HepG2 (cell line): ENCODE data around the gene ATG9A. TPM values are rescaled to one million over a fixed set of nuclear protein-coding genes. Genes with fewer than 3 reads are reported as not detected.

Experiments used
- CC2D1A ChIP-seq: sonication (generic); formaldehyde crosslinking; IDR thresholded peaks from 2 replicates; pipeline ENCODE4 v1.8.1; 2023; ENCODE audit warnings: mild to moderate bottlenecking, missing genetic modification reagents
- ELF1 ChIP-seq: sonication (generic); formaldehyde crosslinking; IDR thresholded peaks from 2 replicates; pipeline ENCODE4 v1.4.0; 2020; ENCODE audit warnings: missing genetic modification reagents
- MTA1 ChIP-seq: sonication (generic); formaldehyde crosslinking; IDR thresholded peaks from 2 replicates; pipeline ENCODE4 v1.4.0; 2020; ENCODE audit warnings: missing genetic modification reagents, mild to moderate bottlenecking, borderline replicate concordance
- NCOA1 ChIP-seq: sonication (generic); formaldehyde crosslinking; IDR thresholded peaks from 2 replicates; pipeline ENCODE4 v1.9.0; 2021; ENCODE audit warnings: missing genetic modification reagents
- SNAPC2 ChIP-seq: sonication (generic); formaldehyde crosslinking; IDR thresholded peaks from 2 replicates; pipeline ENCODE4 v1.8.1; 2022; ENCODE audit warnings: mild to moderate bottlenecking, missing genetic modification reagents
- ZMYM3 ChIP-seq: sonication (generic); formaldehyde crosslinking; IDR thresholded peaks from 2 replicates; pipeline ENCODE4 v1.5.1; 2020; ENCODE audit warnings: mild to moderate bottlenecking, missing genetic modification reagents
- ZNF513 ChIP-seq: sonication (generic); formaldehyde crosslinking; conservative IDR thresholded peaks from 2 replicates; pipeline ENCODE4 v1.5.0; 2020; ENCODE audit warnings: missing genetic modification reagents
- ZSCAN29 ChIP-seq: sonication (generic); formaldehyde crosslinking; conservative IDR thresholded peaks from 2 replicates; pipeline ENCODE4 v1.4.0; 2020; ENCODE audit warnings: mild to moderate bottlenecking, missing genetic modification reagents
- polyA plus RNA-seq, 8 experiments: library from polyadenylated mRNA; depleted of rRNA in 3 of 8; stranded (reverse) in 7 of 8; unstranded in 1 of 8; fragments of >200 nt; fragmentation: Illumina TruSeq in 4 of 8; extraction: Trizol in 4 of 8; gene quantifications; 2 replicates each; pipeline versions ENCODE4 v1.2.1 to v1.2.3, GENCODE V29; 2011 to 2016; ENCODE audit warnings: low read depth in 4 of 8, missing spikeins in 1 of 8, mixed read lengths in 1 of 8; ENCODE audit not compliant: insufficient read depth in 1 of 8
- total RNA-seq, 5 experiments: library from RNA; depleted of rRNA; stranded (reverse); fragments of >200 nt; fragmentation: Illumina TruSeq; extraction: Trizol; gene quantifications; 2 replicates each; pipeline ENCODE4 v1.2.3, GENCODE V29; 2016; ENCODE audit warnings: low read depth in 1 of 5
- TF ChIP-seq, protein P1 (sequence below): sonication (generic); formaldehyde crosslinking; IDR thresholded peaks from 2 replicates; pipeline ENCODE4 v1.5.0; 2020; ENCODE audit warnings: mild to moderate bottlenecking, missing genetic modification reagents
- TF ChIP-seq, protein P2 (sequence below): sonication (generic); IDR thresholded peaks from 2 replicates; pipeline ENCODE4 v1.6.1; 2016; ENCODE audit warnings: low read depth, borderline replicate concordance
- TF ChIP-seq, protein P3 (sequence below): IDR thresholded peaks from 2 replicates; pipeline ENCODE4 v1.6.1; 2016; ENCODE audit warnings: low read depth, missing genetic modification reagents, missing compliant biosample characterization

ATG9A gene
- total and polyA plus RNA-seq, 2 of the 13 experiments (the other 11 are each of a cell fraction or from before 2014, with no cell fraction given): 35.0 to 131 TPM

GRCh38 chr2:219176818-219177551 lies 52.5 kb downstream of the ATG9A start, which contains the start of gene CNPPD1 (continued):
- peak; percentile 74 for TF ChIP-seq ZMYM3
- TF ChIP-seq, protein P1, sequence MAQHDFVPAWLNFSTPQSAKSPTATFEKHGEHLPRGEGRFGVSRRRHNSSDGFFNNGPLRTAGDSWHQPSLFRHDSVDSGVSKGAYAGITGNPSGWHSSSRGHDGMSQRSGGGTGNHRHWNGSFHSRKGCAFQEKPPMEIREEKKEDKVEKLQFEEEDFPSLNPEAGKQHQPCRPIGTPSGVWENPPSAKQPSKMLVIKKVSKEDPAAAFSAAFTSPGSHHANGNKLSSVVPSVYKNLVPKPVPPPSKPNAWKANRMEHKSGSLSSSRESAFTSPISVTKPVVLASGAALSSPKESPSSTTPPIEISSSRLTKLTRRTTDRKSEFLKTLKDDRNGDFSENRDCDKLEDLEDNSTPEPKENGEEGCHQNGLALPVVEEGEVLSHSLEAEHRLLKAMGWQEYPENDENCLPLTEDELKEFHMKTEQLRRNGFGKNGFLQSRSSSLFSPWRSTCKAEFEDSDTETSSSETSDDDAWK (CRISPR knock-in tag): no peak
- TF ChIP-seq CC2D1A (CRISPR knock-in tag): no peak
- TF ChIP-seq NCOA1 (CRISPR knock-in tag): peak; percentile 98
- TF ChIP-seq MTA1 (CRISPR knock-in tag): peak; percentile 86; the same call in 1 of the 2 replicates
- TF ChIP-seq, protein P2, sequence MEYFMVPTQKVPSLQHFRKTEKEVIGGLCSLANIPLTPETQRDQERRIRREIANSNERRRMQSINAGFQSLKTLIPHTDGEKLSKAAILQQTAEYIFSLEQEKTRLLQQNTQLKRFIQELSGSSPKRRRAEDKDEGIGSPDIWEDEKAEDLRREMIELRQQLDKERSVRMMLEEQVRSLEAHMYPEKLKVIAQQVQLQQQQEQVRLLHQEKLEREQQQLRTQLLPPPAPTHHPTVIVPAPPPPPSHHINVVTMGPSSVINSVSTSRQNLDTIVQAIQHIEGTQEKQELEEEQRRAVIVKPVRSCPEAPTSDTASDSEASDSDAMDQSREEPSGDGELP: peak; percentile 31; the same call in 1 of the 2 replicates
- peak; percentile 82; the same call in 1 of the 2 replicates for TF ChIP-seq SNAPC2 (CRISPR knock-in tag)
- TF ChIP-seq ELF1: peak; percentile 83
- TF ChIP-seq ZNF513: peak; percentile 39; the same call in 1 of the 2 replicates
- TF ChIP-seq, protein P3, sequence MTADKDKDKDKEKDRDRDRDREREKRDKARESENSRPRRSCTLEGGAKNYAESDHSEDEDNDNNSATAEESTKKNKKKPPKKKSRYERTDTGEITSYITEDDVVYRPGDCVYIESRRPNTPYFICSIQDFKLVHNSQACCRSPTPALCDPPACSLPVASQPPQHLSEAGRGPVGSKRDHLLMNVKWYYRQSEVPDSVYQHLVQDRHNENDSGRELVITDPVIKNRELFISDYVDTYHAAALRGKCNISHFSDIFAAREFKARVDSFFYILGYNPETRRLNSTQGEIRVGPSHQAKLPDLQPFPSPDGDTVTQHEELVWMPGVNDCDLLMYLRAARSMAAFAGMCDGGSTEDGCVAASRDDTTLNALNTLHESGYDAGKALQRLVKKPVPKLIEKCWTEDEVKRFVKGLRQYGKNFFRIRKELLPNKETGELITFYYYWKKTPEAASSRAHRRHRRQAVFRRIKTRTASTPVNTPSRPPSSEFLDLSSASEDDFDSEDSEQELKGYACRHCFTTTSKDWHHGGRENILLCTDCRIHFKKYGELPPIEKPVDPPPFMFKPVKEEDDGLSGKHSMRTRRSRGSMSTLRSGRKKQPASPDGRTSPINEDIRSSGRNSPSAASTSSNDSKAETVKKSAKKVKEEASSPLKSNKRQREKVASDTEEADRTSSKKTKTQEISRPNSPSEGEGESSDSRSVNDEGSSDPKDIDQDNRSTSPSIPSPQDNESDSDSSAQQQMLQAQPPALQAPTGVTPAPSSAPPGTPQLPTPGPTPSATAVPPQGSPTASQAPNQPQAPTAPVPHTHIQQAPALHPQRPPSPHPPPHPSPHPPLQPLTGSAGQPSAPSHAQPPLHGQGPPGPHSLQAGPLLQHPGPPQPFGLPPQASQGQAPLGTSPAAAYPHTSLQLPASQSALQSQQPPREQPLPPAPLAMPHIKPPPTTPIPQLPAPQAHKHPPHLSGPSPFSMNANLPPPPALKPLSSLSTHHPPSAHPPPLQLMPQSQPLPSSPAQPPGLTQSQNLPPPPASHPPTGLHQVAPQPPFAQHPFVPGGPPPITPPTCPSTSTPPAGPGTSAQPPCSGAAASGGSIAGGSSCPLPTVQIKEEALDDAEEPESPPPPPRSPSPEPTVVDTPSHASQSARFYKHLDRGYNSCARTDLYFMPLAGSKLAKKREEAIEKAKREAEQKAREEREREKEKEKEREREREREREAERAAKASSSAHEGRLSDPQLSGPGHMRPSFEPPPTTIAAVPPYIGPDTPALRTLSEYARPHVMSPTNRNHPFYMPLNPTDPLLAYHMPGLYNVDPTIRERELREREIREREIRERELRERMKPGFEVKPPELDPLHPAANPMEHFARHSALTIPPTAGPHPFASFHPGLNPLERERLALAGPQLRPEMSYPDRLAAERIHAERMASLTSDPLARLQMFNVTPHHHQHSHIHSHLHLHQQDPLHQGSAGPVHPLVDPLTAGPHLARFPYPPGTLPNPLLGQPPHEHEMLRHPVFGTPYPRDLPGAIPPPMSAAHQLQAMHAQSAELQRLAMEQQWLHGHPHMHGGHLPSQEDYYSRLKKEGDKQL: peak; percentile 61; the same call in 1 of the 2 replicates
- peak; percentile 80 for TF ChIP-seq ZSCAN29 (CRISPR knock-in tag)
- TF ChIP-seq, all 625 proteins: peak for 434
